ENCODE data around the gene CEP44. TPM values are rescaled to one million over a fixed set of nuclear protein-coding genes. Genes with fewer than 3 reads are reported as not detected.

The CEP44 gene
- 2.0 TPM for polyA plus RNA-seq (2012; ENCODE audit: insufficient read length, low read depth)

GRCh38 chr4:174283507-174284471, at the start of gene CEP44, which contains the start of gene FBXO8:
Gene CEP44, plus strand, starts transcription at chr4:174283911. Its CDS starts 15,211 bp downstream, at chr4:174299122.
Gene FBXO8, minus strand, starts transcription at chr4:174283667. Its CDS starts 20,575 bp downstream, at chr4:174263092.
- TF ChIP-seq TAF1 (IDR thresholded peaks at IDR 0.05; ENCODE audit: borderline replicate concordance, insufficient read depth, low read length) (0 out of 2 replicates have a peak, but pooled peaks have one; percentile 44), REST (IDR thresholded peaks at IDR 0.05; ENCODE audit: insufficient read depth in 1 of 2, low read depth in 2 of 2, low read length in 2 of 2) (no peak), FOXP2 (optimal IDR thresholded peaks at IDR 0.05; ENCODE audit: borderline replicate concordance, extremely low read depth, extremely low read length, insufficient read depth) (no peak), POLR2AphosphoS5 (IDR thresholded peaks at IDR 0.05; ENCODE audit: low read depth, low read length) (peak; percentile 56), SIN3A (IDR thresholded peaks at IDR 0.05; ENCODE audit: borderline replicate concordance, insufficient read depth, low read length) (no peak)

GRCh38 chr4:174236359-174236758, 47.4 kb upstream of the CEP44 start:
- TF ChIP-seq POLR2AphosphoS5 (IDR thresholded peaks at IDR 0.05; ENCODE audit: low read depth, low read length) (no peak), TAF1 (IDR thresholded peaks at IDR 0.05; ENCODE audit: borderline replicate concordance, insufficient read depth, low read length) (no peak), FOXP2 (optimal IDR thresholded peaks at IDR 0.05; ENCODE audit: borderline replicate concordance, extremely low read depth, extremely low read length, insufficient read depth) (no peak), REST (IDR thresholded peaks at IDR 0.05; ENCODE audit: insufficient read depth in 1 of 2, low read depth in 2 of 2, low read length in 2 of 2) (no peak), SIN3A (IDR thresholded peaks at IDR 0.05; ENCODE audit: borderline replicate concordance, insufficient read depth, low read length) (no peak)

GRCh38 chr4:174241162-174241561, 42.5 kb upstream of the CEP44 start:
- no peak for TF ChIP-seq REST (IDR thresholded peaks at IDR 0.05; ENCODE audit: insufficient read depth in 1 of 2, low read depth in 2 of 2, low read length in 2 of 2)
- TF ChIP-seq FOXP2 (optimal IDR thresholded peaks at IDR 0.05; ENCODE audit: borderline replicate concordance, extremely low read depth, extremely low read length, insufficient read depth): no peak

GRCh38 chr4:174244441-174244840, 39.3 kb upstream of the CEP44 start:
- TF ChIP-seq SIN3A (IDR thresholded peaks at IDR 0.05; ENCODE audit: borderline replicate concordance, insufficient read depth, low read length) (no peak), TAF1 (IDR thresholded peaks at IDR 0.05; ENCODE audit: borderline replicate concordance, insufficient read depth, low read length) (no peak), FOXP2 (optimal IDR thresholded peaks at IDR 0.05; ENCODE audit: borderline replicate concordance, extremely low read depth, extremely low read length, insufficient read depth) (no peak), POLR2AphosphoS5 (IDR thresholded peaks at IDR 0.05; ENCODE audit: low read depth, low read length) (no peak), REST (IDR thresholded peaks at IDR 0.05; ENCODE audit: insufficient read depth in 1 of 2, low read depth in 2 of 2, low read length in 2 of 2) (no peak)
